ENCODE data around the gene ACE.
A peak's percentile ranks its signal among the peaks of the same experiment; 100 is the strongest.

ACE gene

GRCh38 chr17:63491413-63491812 is 14.6 kb downstream of the ACE start:
- no peak overlapping the region for H3K4me3 Mint-ChIP-seq
- H3K4me1 Mint-ChIP-seq = no peaks in the 10 kb centered on the region
- no peak overlapping the region for H3K27ac Mint-ChIP-seq (ENCODE audit: low read depth)
- H3K27me3 Mint-ChIP-seq = no peaks in the 10 kb centered on the region
- H3K36me3 Mint-ChIP-seq (ENCODE audit: insufficient read depth) = no peaks in the 10 kb centered on the region
- DNase-seq (ENCODE audit: low spot score in 2 of 2) (no peak), ATAC-seq (replicated peaks; ENCODE audit: extremely low read depth, poor library complexity, severe bottlenecking) (no peak)
- no peaks in the 10 kb centered on the region for H3K9me3 Mint-ChIP-seq

DNA sequence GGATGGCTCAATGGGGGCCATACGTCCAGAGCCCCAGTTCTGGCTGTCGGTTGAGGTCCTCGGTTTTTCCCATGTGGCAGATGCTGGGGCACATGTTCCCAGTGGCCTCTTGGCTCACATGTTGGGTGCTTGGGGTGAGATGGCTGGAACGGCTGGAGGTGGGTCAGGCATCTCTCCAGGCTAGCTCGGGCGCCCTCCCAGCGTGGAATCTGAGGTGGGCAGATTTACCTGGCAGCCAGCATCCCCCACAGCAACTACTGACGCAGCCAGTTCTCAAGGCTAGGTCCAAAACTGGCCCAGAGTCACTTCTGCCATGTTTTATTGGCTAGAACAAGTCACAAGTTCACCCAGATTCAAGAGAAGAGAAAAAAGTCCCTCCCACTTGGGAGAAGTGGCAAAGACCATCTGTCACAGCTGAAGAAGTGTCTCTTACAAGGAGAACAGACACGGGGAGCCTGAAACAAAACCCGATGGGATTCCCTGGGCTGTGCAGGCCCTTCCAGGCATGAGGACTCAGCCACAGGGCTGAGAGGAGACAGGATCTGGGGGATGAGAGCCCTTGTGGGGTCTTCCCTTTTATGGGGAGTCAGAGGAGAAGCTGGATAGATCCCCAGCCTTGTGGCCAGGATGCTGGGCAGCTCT is 15.2 kb downstream of the ACE start:
- ATAC-seq (replicated peaks; ENCODE audit: extremely low read depth, poor library complexity, severe bottlenecking) (no peak), DNase-seq (ENCODE audit: low spot score in 2 of 2) (no peak)
- Mint-ChIP-seq H3K9me3 (no peaks in the 10 kb centered on the region), H3K4me1 (no peaks in the 10 kb centered on the region), H3K36me3 (ENCODE audit: insufficient read depth) (no peaks in the 10 kb centered on the region), H3K4me3 (no peak overlapping the region), H3K27me3 (no peaks in the 10 kb centered on the region), H3K27ac (ENCODE audit: low read depth) (no peak overlapping the region)

DNA sequence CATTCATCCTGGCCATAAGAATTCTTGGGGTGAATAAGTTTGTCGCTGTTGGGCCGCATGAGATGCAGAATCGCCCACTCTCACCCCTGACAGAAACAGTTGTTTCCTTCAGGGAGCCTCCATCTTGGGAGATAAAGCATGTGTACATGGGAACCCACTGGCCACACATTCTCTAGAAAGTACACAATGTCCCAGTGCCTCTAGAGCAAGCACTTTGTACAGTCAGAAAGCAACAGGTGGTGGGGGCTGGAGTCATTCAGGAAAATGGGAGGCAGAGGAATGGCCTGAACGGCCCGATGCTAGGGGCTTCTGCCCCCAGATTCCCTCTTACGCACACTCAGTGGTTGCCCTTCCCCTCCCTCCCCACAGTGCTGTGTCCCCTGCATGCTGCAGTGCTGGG is 16.1 kb downstream of the ACE start:
- ATAC-seq (replicated peaks; ENCODE audit: extremely low read depth, poor library complexity, severe bottlenecking) (no peak), DNase-seq (ENCODE audit: low spot score in 2 of 2) (no peak)
- H3K27ac Mint-ChIP-seq (ENCODE audit: low read depth) = no peak overlapping the region
- H3K9me3 Mint-ChIP-seq = no peaks in the 10 kb centered on the region
- H3K4me1 Mint-ChIP-seq = no peaks in the 10 kb centered on the region
- no peaks in the 10 kb centered on the region for H3K36me3 Mint-ChIP-seq (ENCODE audit: insufficient read depth)
- no peak overlapping the region for H3K4me3 Mint-ChIP-seq
- no peaks in the 10 kb centered on the region for H3K27me3 Mint-ChIP-seq

GRCh38 chr17:63493411-63493810 is 16.6 kb downstream of the ACE start:
- no peak overlapping the region for H3K4me3 Mint-ChIP-seq
- H3K36me3 Mint-ChIP-seq (ENCODE audit: insufficient read depth) = no peaks in the 10 kb centered on the region
- no peaks in the 10 kb centered on the region for H3K4me1 Mint-ChIP-seq
- H3K9me3 Mint-ChIP-seq = no peaks in the 10 kb centered on the region
- DNase-seq (ENCODE audit: low spot score in 2 of 2) (no peak), ATAC-seq (replicated peaks; ENCODE audit: extremely low read depth, poor library complexity, severe bottlenecking) (no peak)
- H3K27me3 Mint-ChIP-seq = no peaks in the 10 kb centered on the region
- H3K27ac Mint-ChIP-seq (ENCODE audit: low read depth) = no peak overlapping the region

DNA sequence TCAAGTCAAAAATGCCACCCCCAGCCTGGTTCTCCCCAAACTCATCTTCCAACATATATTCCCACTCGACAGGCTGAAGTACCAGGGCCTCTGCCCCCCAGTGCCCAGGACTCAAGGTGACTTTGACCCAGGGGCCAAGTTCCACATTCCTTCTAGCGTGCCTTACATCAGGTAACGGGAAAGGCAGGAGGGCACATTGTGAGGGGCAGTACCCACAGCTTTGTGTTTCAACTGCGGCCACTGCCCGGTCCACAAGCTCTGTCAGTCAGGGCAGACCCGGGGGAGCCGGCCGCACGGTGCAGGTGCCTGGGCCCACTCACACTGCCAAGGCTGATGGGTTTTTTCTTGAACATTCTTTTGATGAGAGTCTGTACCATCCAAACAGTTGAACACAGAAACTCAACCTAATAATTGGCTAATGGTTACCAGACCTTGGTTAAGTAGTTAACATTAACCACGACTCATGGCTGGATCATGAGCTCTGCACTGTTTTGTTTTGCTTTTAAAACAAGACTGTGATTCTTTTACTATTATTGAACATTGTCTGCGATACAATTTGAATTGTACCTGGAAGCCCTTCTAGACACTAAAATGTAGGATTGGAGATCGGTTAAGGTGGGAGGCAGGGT is 17.6 kb downstream of the ACE start:
- Mint-ChIP-seq H3K4me1 (no peaks in the 10 kb centered on the region), H3K36me3 (ENCODE audit: insufficient read depth) (no peaks in the 10 kb centered on the region), H3K9me3 (no peaks in the 10 kb centered on the region), H3K27me3 (no peaks in the 10 kb centered on the region), H3K4me3 (no peak overlapping the region), H3K27ac (ENCODE audit: low read depth) (no peak overlapping the region)
- DNase-seq (ENCODE audit: low spot score in 2 of 2) = no peak
- ATAC-seq (replicated peaks; ENCODE audit: extremely low read depth, poor library complexity, severe bottlenecking) = no peak

DNA sequence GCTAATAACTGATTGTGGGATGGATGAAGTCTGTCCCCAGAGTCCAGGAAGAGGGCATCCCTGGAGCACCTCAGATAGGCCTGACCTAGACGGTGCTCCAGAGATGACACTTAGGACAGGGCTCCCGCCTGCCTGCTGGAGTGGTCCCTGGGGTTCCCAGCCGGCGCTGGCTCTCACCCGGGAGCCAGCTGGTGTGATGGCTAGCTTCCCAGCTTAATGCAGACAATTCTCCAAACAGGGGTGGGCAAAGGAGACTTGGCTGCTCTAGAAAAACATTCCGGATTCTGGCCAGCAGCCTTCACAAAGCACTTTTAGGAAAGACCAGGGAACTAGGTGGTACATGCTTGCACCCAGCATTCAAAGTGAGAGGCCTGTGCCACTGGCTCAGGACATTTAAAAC is 18.6 kb downstream of the ACE start:
- peaks cover 3% of the 10 kb centered on the region for H3K27me3 Mint-ChIP-seq
- DNase-seq (ENCODE audit: low spot score in 2 of 2) = no peak
- no peaks in the 10 kb centered on the region for H3K36me3 Mint-ChIP-seq (ENCODE audit: insufficient read depth)
- H3K9me3 Mint-ChIP-seq = no peaks in the 10 kb centered on the region
- H3K4me3 Mint-ChIP-seq = no peak overlapping the region
- no peaks in the 10 kb centered on the region for H3K4me1 Mint-ChIP-seq
- no peak overlapping the region for H3K27ac Mint-ChIP-seq (ENCODE audit: low read depth)
- ATAC-seq (replicated peaks; ENCODE audit: extremely low read depth, poor library complexity, severe bottlenecking) = no peak

DNA sequence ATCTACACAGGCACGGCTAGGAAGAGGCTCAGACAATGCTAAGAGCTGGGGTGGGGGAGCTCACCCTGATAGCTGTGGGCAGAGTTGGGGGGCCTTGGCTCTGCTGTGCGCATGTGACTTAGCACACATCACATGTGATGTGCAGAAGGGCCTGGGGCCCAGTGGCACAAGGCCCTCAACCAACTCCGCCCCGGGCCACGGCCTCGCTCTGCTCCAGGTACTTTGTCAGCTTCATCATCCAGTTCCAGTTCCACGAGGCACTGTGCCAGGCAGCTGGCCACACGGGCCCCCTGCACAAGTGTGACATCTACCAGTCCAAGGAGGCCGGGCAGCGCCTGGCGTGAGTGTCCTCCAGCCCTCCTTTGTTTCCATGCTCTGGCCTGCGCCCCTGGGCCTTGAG is 19.3 kb downstream of the ACE start:
- H3K27ac Mint-ChIP-seq (ENCODE audit: low read depth) = no peak overlapping the region
- no peaks in the 10 kb centered on the region for H3K9me3 Mint-ChIP-seq
- H3K4me1 Mint-ChIP-seq = no peaks in the 10 kb centered on the region
- no peak for DNase-seq (ENCODE audit: low spot score in 2 of 2)
- peaks cover 10% of the 10 kb centered on the region for H3K27me3 Mint-ChIP-seq
- H3K36me3 Mint-ChIP-seq (ENCODE audit: insufficient read depth) = peaks cover 3% of the 10 kb centered on the region
- ATAC-seq (replicated peaks; ENCODE audit: extremely low read depth, poor library complexity, severe bottlenecking) = no peak
- H3K4me3 Mint-ChIP-seq = no peak overlapping the region

- Mint-ChIP-seq H3K27ac (ENCODE audit: low read depth) (no peak overlapping the region), H3K9me3 (no peaks in the 10 kb centered on the region), H3K4me3 (no peak overlapping the region), H3K27me3 (peaks cover 17% of the 10 kb centered on the region), H3K36me3 (ENCODE audit: insufficient read depth) (peaks cover 3% of the 10 kb centered on the region), H3K4me1 (no peaks in the 10 kb centered on the region)
- DNase-seq (ENCODE audit: low spot score in 2 of 2) (no peak), ATAC-seq (replicated peaks; ENCODE audit: extremely low read depth, poor library complexity, severe bottlenecking) (no peak)
Measured at GRCh38 chr17:63496663-63497400, 20.0 kb downstream of the ACE start.

GRCh38 chr17:63497708-63498483 is 21.0 kb downstream of the ACE start:
- H3K36me3 Mint-ChIP-seq (ENCODE audit: insufficient read depth) = peaks cover 3% of the 10 kb centered on the region
- DNase-seq (ENCODE audit: low spot score in 2 of 2) = no peak
- no peaks in the 10 kb centered on the region for H3K9me3 Mint-ChIP-seq
- no peak overlapping the region for H3K27ac Mint-ChIP-seq (ENCODE audit: low read depth)
- ATAC-seq (replicated peaks; ENCODE audit: extremely low read depth, poor library complexity, severe bottlenecking) = no peak
- no peak overlapping the region for H3K4me3 Mint-ChIP-seq
- H3K4me1 Mint-ChIP-seq = no peaks in the 10 kb centered on the region
- peaks cover 23% of the 10 kb centered on the region for H3K27me3 Mint-ChIP-seq

DNA sequence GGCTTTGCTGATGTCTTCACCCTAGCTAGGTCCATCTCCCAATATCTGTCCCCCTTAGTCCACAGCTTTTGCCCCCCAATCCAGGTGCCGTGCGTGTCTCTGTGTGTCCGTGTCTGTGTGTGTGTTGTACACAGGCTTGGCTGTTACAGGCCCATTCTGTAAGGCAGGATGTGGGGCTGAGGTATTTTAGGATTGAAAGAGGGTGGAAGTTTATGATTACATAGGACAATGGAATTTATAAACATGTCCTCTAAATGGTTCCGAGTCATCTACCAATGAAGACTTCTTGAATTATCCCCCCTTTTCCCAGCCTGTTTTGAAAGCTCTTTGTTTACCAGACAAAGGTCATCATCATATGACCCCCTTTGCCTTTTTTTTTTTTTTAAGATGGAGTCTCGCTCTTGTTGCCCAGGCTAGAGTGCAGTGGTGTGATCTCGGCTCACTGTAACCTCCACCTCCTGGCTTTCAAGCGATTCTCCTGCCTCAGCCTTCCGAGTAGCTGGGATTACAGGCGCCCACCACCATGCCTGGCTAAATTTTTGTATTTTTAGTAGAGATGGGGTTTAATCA is 21.9 kb downstream of the ACE start:
- Mint-ChIP-seq H3K27ac (ENCODE audit: low read depth) (no peak overlapping the region), H3K4me3 (no peak overlapping the region), H3K4me1 (no peaks in the 10 kb centered on the region), H3K36me3 (ENCODE audit: insufficient read depth) (peaks cover 3% of the 10 kb centered on the region), H3K27me3 (peaks cover 31% of the 10 kb centered on the region), H3K9me3 (no peaks in the 10 kb centered on the region)
- DNase-seq (ENCODE audit: low spot score in 2 of 2) = no peak
- no peak for ATAC-seq (replicated peaks; ENCODE audit: extremely low read depth, poor library complexity, severe bottlenecking)

GRCh38 chr17:63500543-63501390 is 23.9 kb downstream of the ACE start:
- Mint-ChIP-seq H3K27ac (ENCODE audit: low read depth) (peak overlapping the region; percentile 87), H3K4me3 (no peak overlapping the region), H3K27me3 (peaks cover 52% of the 10 kb centered on the region), H3K9me3 (no peaks in the 10 kb centered on the region), H3K4me1 (no peaks in the 10 kb centered on the region), H3K36me3 (ENCODE audit: insufficient read depth) (peaks cover 3% of the 10 kb centered on the region)
- no peak for DNase-seq (ENCODE audit: low spot score in 2 of 2)
- no peak for ATAC-seq (replicated peaks; ENCODE audit: extremely low read depth, poor library complexity, severe bottlenecking)

DNA sequence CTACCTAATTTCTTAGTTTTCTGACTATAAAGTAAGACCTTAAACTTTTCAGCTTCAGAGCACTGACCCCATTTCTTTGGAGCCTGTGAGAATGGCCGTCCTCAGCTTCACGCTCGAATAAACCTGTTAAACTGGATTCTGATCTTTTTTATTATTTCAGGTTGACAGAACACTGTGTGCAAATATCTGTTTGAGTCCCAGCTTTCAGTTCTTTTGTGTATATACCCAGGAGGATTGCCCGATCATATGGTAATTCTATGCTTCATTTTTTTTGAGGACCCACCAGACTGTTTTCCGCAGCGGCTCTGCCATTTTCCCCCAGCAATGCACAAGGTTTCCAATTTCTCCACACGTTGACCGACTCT is 26.5 kb downstream of the ACE start:
- no peak for DNase-seq (ENCODE audit: low spot score in 2 of 2)
- Mint-ChIP-seq H3K4me3 (no peak overlapping the region), H3K4me1 (no peaks in the 10 kb centered on the region), H3K27ac (ENCODE audit: low read depth) (no peak overlapping the region), H3K36me3 (ENCODE audit: insufficient read depth) (peaks cover 3% of the 10 kb centered on the region), H3K27me3 (peaks cover 76% of the 10 kb centered on the region), H3K9me3 (no peaks in the 10 kb centered on the region)
- ATAC-seq (replicated peaks; ENCODE audit: extremely low read depth, poor library complexity, severe bottlenecking) = no peak

All from central memory CD8-positive, alpha-beta T cell (primary cell).